H1 (cell line): Measurements from ENCODE around the gene PTEN. TPM values are rescaled to one million over a fixed set of nuclear protein-coding genes. Genes with fewer than 3 reads are reported as not detected.

Source experiments
- CTCF ChIA-PET: fragments of 300-600 bp; sonication (Branson Sonifier 250); formaldehyde crosslinking; loops from one replicate; lab custom pipeline; 2021; ENCODE audit not compliant: partially characterized antibody; lab: Charles Lee
- POLR2A ChIA-PET: fragments of 300-600 bp; sonication (Branson Sonifier 250); formaldehyde crosslinking; loops from one replicate; lab custom pipeline; 2021; ENCODE audit warnings: inconsistent platforms; ENCODE audit not compliant: partially characterized antibody; lab: Charles Lee
- DNase-seq, 2 experiments: peaks; one replicate each; pipeline versions ENCODE4 v3.0.0 to v3.0.0-alpha.2; 2010 to 2022; ENCODE audit warnings: low spot score in 2 of 2, low read depth in 1 of 2, mixed read lengths in 1 of 2
- FAIRE-seq: peaks from 2 replicates; lab custom pipeline; 2011; peaks lifted over from hg19 to GRCh38; lab: Jason Lieb, UNC
- H2AFZ ChIP-seq: 2 replicates; pipeline ENCODE4 v1.8.1; 2012; ENCODE audit warnings: low read length, inconsistent platforms
- H2AK5ac ChIP-seq: 2 replicates; pipeline ENCODE4 v1.6.1; 2013; ENCODE audit warnings: low read depth, low read length
- H2BK120ac ChIP-seq: replicated peaks from 2 replicates; pipeline ENCODE3; 2013; ENCODE audit warnings: low read depth, low read length, inconsistent platforms
- H2BK12ac ChIP-seq: 2 replicates; pipeline ENCODE4 v1.6.1; 2013; ENCODE audit warnings: low read depth, low read length
- H2BK15ac ChIP-seq: 2 replicates; pipeline ENCODE4 v1.6.1; 2013; ENCODE audit warnings: low read length
- H2BK20ac ChIP-seq: 2 replicates; pipeline ENCODE4 v1.6.1; 2013; ENCODE audit warnings: low read length
- H2BK5ac ChIP-seq: 2 replicates; pipeline ENCODE4 v1.6.1; 2013; ENCODE audit warnings: low read depth, low read length
- H3K14ac ChIP-seq: 2 replicates; pipeline ENCODE4 v1.6.1; 2013; ENCODE audit warnings: inconsistent platforms; ENCODE audit not compliant: insufficient read length
- H3K18ac ChIP-seq: 2 replicates; pipeline ENCODE4 v1.6.1; 2013; ENCODE audit warnings: low read length; ENCODE audit errors: extremely low read depth
- H3K23ac ChIP-seq: 2 replicates; pipeline ENCODE4 v1.6.1; 2013; ENCODE audit warnings: inconsistent platforms; ENCODE audit not compliant: insufficient read length
- H3K23me2 ChIP-seq: 2 replicates; pipeline ENCODE4 v1.6.1; 2013; ENCODE audit warnings: low read depth, low read length
- H3K27ac ChIP-seq: 2 replicates; pipeline ENCODE4 v1.6.1; 2011; ENCODE audit warnings: low read depth, low read length, inconsistent platforms
- H3K27me3 ChIP-seq, 4 experiments: replicated peaks in 1 of 4; 1 replicate in 1 of 4; 2 replicates in 3 of 4; pipeline versions ENCODE4 v1.6.1 to v1.8.1; 2011 to 2013; ENCODE audit warnings: low read length in 3 of 4, mild to moderate bottlenecking in 3 of 4, inconsistent platforms in 2 of 4, mixed read lengths in 2 of 4, moderate library complexity in 1 of 4; ENCODE audit not compliant: control insufficient read depth in 3 of 4, insufficient read depth in 3 of 4; ENCODE audit errors: extremely low read depth in 1 of 4
- H3K36me3 ChIP-seq, 4 experiments: 2 replicates each; pipeline versions ENCODE4 v1.6.1 to v1.8.1; 2011 to 2013; ENCODE audit warnings: mild to moderate bottlenecking in 4 of 4, low read length in 3 of 4, moderate library complexity in 2 of 4, control low read depth in 1 of 4, inconsistent platforms in 1 of 4; ENCODE audit not compliant: insufficient read depth in 4 of 4, control insufficient read depth in 2 of 4
- H3K4ac ChIP-seq: replicated peaks from 2 replicates; pipeline ENCODE3; 2013; ENCODE audit warnings: low read length, low read depth, mixed read lengths, inconsistent platforms; ENCODE audit not compliant: insufficient read length
- H3K4me1 ChIP-seq, 4 experiments: replicated peaks in 1 of 4; 1 replicate in 1 of 4; 2 replicates in 3 of 4; pipeline versions ENCODE4 v1.6.1 to v1.8.1; 2011 to 2013; ENCODE audit warnings: low read length in 3 of 4, inconsistent platforms in 2 of 4, mixed read lengths in 1 of 4; ENCODE audit not compliant: insufficient read depth in 4 of 4, control insufficient read depth in 3 of 4
- H3K4me2 ChIP-seq, 2 experiments: 2 replicates each; pipeline versions ENCODE4 v1.6.1 to v1.8.1; 2011 to 2013; ENCODE audit warnings: low read depth in 2 of 2, low read length in 2 of 2, control low read depth in 1 of 2, inconsistent platforms in 1 of 2, mild to moderate bottlenecking in 1 of 2; ENCODE audit not compliant: insufficient read depth in 1 of 2
- H3K4me3 ChIP-seq, 4 experiments: fragments of 200-600, 300-600 bp in 1 of 4; sonication (generic), shearing (Covaris generic), sonication (Bioruptor Twin) in 1 of 4; 2 replicates each; pipeline versions ENCODE4 v1.5.1 to v1.8.1; 2011 to 2016; ENCODE audit warnings: low read length in 4 of 4, low read depth in 3 of 4, control low read depth in 2 of 4, inconsistent platforms in 2 of 4, mild to moderate bottlenecking in 2 of 4, mixed read lengths in 1 of 4, moderate library complexity in 1 of 4; ENCODE audit not compliant: insufficient read depth in 2 of 4; ENCODE audit errors: extremely low read depth in 1 of 4
- H3K56ac ChIP-seq: replicated peaks from 2 replicates; pipeline ENCODE3; 2013; ENCODE audit warnings: low read depth, mild to moderate bottlenecking, mixed read lengths, low read length, inconsistent platforms; ENCODE audit not compliant: insufficient read length
- H3K79me1 ChIP-seq: 2 replicates; pipeline ENCODE4 v1.6.1; 2013; ENCODE audit warnings: low read depth, low read length, control low read depth
- H3K79me2 ChIP-seq, 2 experiments: 2 replicates each; pipeline versions ENCODE4 v1.6.1 to v1.8.1; 2012 to 2013; ENCODE audit warnings: low read length in 2 of 2, mild to moderate bottlenecking in 2 of 2, inconsistent platforms in 1 of 2; ENCODE audit not compliant: insufficient read depth in 2 of 2, control insufficient read depth in 1 of 2
- H3K9ac ChIP-seq, 4 experiments: replicated peaks in 1 of 4; 1 replicate in 1 of 4; 2 replicates in 3 of 4; pipeline versions ENCODE4 v1.6.1 to v1.8.1; 2011 to 2013; ENCODE audit warnings: low read depth in 3 of 4, low read length in 3 of 4, control low read depth in 2 of 4, mild to moderate bottlenecking in 2 of 4, moderate library complexity in 2 of 4, inconsistent platforms in 1 of 4; ENCODE audit errors: extremely low read depth in 1 of 4
- H3K9me3 ChIP-seq, 2 experiments: 2 replicates each; pipeline versions ENCODE4 v1.6.1 to v1.8.1; 2012 to 2013; ENCODE audit warnings: mild to moderate bottlenecking in 2 of 2, moderate library complexity in 2 of 2, control low read depth in 1 of 2, inconsistent platforms in 1 of 2, low read depth in 1 of 2, low read length in 1 of 2, mixed read lengths in 1 of 2; ENCODE audit not compliant: insufficient read depth in 2 of 2
- H4K20me1 ChIP-seq, 2 experiments: replicated peaks in 1 of 2; 2 replicates each; pipeline versions ENCODE3 to v1.8.1; 2011 to 2013; ENCODE audit warnings: inconsistent platforms in 2 of 2, low read length in 2 of 2, mild to moderate bottlenecking in 1 of 2; ENCODE audit not compliant: insufficient read depth in 2 of 2, control insufficient read depth in 1 of 2
- H4K5ac ChIP-seq: 2 replicates; pipeline ENCODE4 v1.6.1; 2013; ENCODE audit warnings: low read length, low read depth, mixed read lengths, inconsistent platforms; ENCODE audit not compliant: insufficient read length
- H4K8ac ChIP-seq: 2 replicates; pipeline ENCODE4 v1.8.0; 2013; ENCODE audit warnings: mild to moderate bottlenecking, moderate library complexity, low read length, inconsistent platforms; ENCODE audit not compliant: insufficient read depth; ENCODE audit errors: extremely low read depth
- H4K91ac ChIP-seq: replicated peaks from 2 replicates; pipeline ENCODE3; 2013; ENCODE audit warnings: low read length, mixed read lengths, inconsistent platforms; ENCODE audit not compliant: insufficient read length
- ATF2 ChIP-seq: IDR thresholded peaks from 2 replicates; pipeline ENCODE4 v1.6.1; 2012; ENCODE audit warnings: low read length, inconsistent platforms
- CHD2 ChIP-seq: IDR thresholded peaks from 2 replicates; pipeline ENCODE4 v1.6.1; 2012; ENCODE audit warnings: low read length, improper control_type of control experiment
- GABPA ChIP-seq: IDR thresholded peaks from 2 replicates; pipeline ENCODE4 v1.6.1; 2011; ENCODE audit warnings: mild to moderate bottlenecking, low read length, moderate library complexity, borderline replicate concordance; ENCODE audit not compliant: insufficient read depth
- POLR2AphosphoS5 ChIP-seq: IDR thresholded peaks from 2 replicates; pipeline ENCODE4 v1.6.1; 2011; ENCODE audit warnings: low read depth, low read length
- SIN3A ChIP-seq, 2 experiments: IDR thresholded peaks in 1 of 2; conservative IDR thresholded peaks in 1 of 2; 2 replicates each; pipeline ENCODE4 v1.6.1; 2011 to 2012; ENCODE audit warnings: low read length in 2 of 2, improper control_type of control experiment in 1 of 2, low read depth in 1 of 2, mild to moderate bottlenecking in 1 of 2
- SP2 ChIP-seq: IDR thresholded peaks from 2 replicates; pipeline ENCODE4 v1.6.1; 2012; ENCODE audit warnings: mild to moderate bottlenecking, low read length, inconsistent platforms
- TAF1 ChIP-seq: IDR thresholded peaks from 2 replicates; pipeline ENCODE4 v1.6.1; 2011; ENCODE audit warnings: mild to moderate bottlenecking, low read depth, low read length
- TBP ChIP-seq: IDR thresholded peaks from 2 replicates; pipeline ENCODE4 v1.6.1; 2011; ENCODE audit warnings: low read depth, low read length, improper control_type of control experiment
- USF2 ChIP-seq: IDR thresholded peaks from 2 replicates; pipeline ENCODE4 v1.6.1; 2011; ENCODE audit warnings: low read length, improper control_type of control experiment
- WGBS, 2 experiments: shearing (Covaris generic) in 1 of 2; methylation state at CpG; one replicate each; pipeline versions ENCODE4 v1.1.6 to v1.1.7; 2013 to 2015; ENCODE audit warnings: low lambda C conversion rate in 2 of 2, mixed read lengths in 2 of 2, inconsistent platforms in 1 of 2, low coverage in 1 of 2, missing lambda C conversion rate in 1 of 2; ENCODE audit not compliant: insufficient replicate concordance in 2 of 2, insufficient coverage in 1 of 2, insufficient read length in 1 of 2; ENCODE audit errors: extremely low coverage in 1 of 2, missing lambda C conversion rate in 1 of 2; 5-methylcytosine and 5-hydroxymethylcytosine counted together
- polyA plus RNA-seq, 7 experiments: library from polyadenylated mRNA; depleted of rRNA in 3 of 7; stranded (reverse) in 5 of 7; unstranded in 2 of 7; fragments of >200 nt in 5 of 7; fragments of 200-250 nt in 2 of 7; gene quantifications; 1 replicate in 5 of 7; 2 replicates in 1 of 7; 4 replicates in 1 of 7; pipeline versions ENCODE4 v1.2.1 to v1.2.3, GENCODE V29; 2011 to 2013; ENCODE audit warnings: missing spikeins in 2 of 7, mixed read lengths in 2 of 7
- total RNA-seq: library from RNA; stranded (reverse); fragmentation: NEBNext Ultra II Directional; extraction: Animal tissue kit (Norgen Biotek cat#: 25700); gene quantifications from 2 replicates; pipeline ENCODE4 v1.2.1, GENCODE V29; 2021

Gene PTEN
- total and polyA plus RNA-seq, 2 of the 8 experiments (the other 6 are each of a cell fraction or from before 2014, with no cell fraction given): 6.3 to 48.7 TPM

GRCh38 chr10:87816898-87817608, 46.4 kb upstream of the PTEN start:
- POLR2A ChIA-PET: interaction anchor here (1.3 to 2.6 kb wide), 3 partner anchors 15 to 45 kb away, joined by 3 to 24 read pairs (median 3); partner anchors contain the start of genes KLLN and PTEN
- no peak overlapping the region; the same call in 1 of the 2 replicates for H2AFZ ChIP-seq
- TF ChIP-seq CHD2 (no peak), SIN3A (conservative IDR thresholded peaks at IDR 0.05 in 1 of 2, IDR thresholded peaks at IDR 0.05 in 1 of 2; ENCODE audit: low read depth in 1 of 2, low read length in 2 of 2) (no peak), ATF2 (no peak), USF2 (no peak), SP2 (no peak), TBP (no peak), TAF1 (no peak), GABPA (no peak), POLR2AphosphoS5 (no peak)

More at GRCh38 chr10:87816898-87817608, 46.4 kb upstream of the PTEN start:
- H2AK5ac ChIP-seq: no peak overlapping the region
- peak overlapping the region; percentile 89 to 91 for H3K4me2 ChIP-seq
- H4K5ac ChIP-seq: no peak overlapping the region
- H3K56ac ChIP-seq: peak overlapping the region; percentile 43
- WGBS, 2 experiments: 20% methylated on average over 10 of the region's 10 CpGs; no CpG with 5 or more reads in 1 of the 2 experiments
- no peak overlapping the region for H2BK12ac ChIP-seq
- no peak overlapping the region for H3K4ac ChIP-seq
- no peaks in the 10 kb centered on the region for H3K79me1 ChIP-seq
- H4K91ac ChIP-seq: no peak overlapping the region
- no peak overlapping the region for H3K14ac ChIP-seq
- peak overlapping the region; percentile 74; the same call in 1 of the 2 replicates for H2BK5ac ChIP-seq
- no peak overlapping the region for H2BK15ac ChIP-seq
- H2BK20ac ChIP-seq: no peak overlapping the region
- peaks cover 0 to 20% (median 2%) of the 10 kb centered on the region in 4 experiments; a peak in 2 of 8 replicates for H3K36me3 ChIP-seq
- no peaks in the 10 kb centered on the region for H4K20me1 ChIP-seq
- H3K18ac ChIP-seq: peak overlapping the region; percentile 78; the same call in 1 of the 2 replicates
- peaks cover 0 to 3% (median 0%) of the 10 kb centered on the region in 4 experiments; a peak in 2 of 7 replicates for H3K4me1 ChIP-seq
- peak overlapping the region; percentile 83 for H3K27ac ChIP-seq
- H3K79me2 ChIP-seq: peaks cover 10 to 53% of the 10 kb centered on the region in 2 experiments
- H2BK120ac ChIP-seq: no peak overlapping the region
- CTCF ChIA-PET: interaction anchor here (1.5 kb wide), 1 partner anchor 11 kb away, joined by 6 read pairs; no protein-coding TSS in a partner anchor
- FAIRE-seq (no peak), DNase-seq (no peak)
- H4K8ac ChIP-seq: no peak overlapping the region
- peak overlapping the region; percentile 78 to 85 (median 82) for H3K4me3 ChIP-seq
- peak overlapping the region in 3 of 4 experiments; percentile 80 to 94 (median 85); a peak in 4 of 7 replicates for H3K9ac ChIP-seq
- H3K27me3 ChIP-seq: no peaks in the 10 kb centered on the region
- H3K9me3 ChIP-seq: no peaks in the 10 kb centered on the region
- no peak overlapping the region for H3K23ac ChIP-seq
- peaks cover 8% of the 10 kb centered on the region for H3K23me2 ChIP-seq
